NCI-H69 (cell line): ENCODE measurements around the gene COL23A1.
"Not testable (repeated sequence)": the region's sequence is repeated elsewhere in the genome, so short reads cannot be mapped to it uniquely, and the experiment has no call there.

Source experiments
- DNase-seq: peaks from one replicate; lab custom pipeline; 2025; lab: John Stamatoyannopoulos, UW

COL23A1 gene

GRCh38 chr5:178261666-178262600 is 328.3 kb downstream of the COL23A1 start:
- no peak for DNase-seq

DNA sequence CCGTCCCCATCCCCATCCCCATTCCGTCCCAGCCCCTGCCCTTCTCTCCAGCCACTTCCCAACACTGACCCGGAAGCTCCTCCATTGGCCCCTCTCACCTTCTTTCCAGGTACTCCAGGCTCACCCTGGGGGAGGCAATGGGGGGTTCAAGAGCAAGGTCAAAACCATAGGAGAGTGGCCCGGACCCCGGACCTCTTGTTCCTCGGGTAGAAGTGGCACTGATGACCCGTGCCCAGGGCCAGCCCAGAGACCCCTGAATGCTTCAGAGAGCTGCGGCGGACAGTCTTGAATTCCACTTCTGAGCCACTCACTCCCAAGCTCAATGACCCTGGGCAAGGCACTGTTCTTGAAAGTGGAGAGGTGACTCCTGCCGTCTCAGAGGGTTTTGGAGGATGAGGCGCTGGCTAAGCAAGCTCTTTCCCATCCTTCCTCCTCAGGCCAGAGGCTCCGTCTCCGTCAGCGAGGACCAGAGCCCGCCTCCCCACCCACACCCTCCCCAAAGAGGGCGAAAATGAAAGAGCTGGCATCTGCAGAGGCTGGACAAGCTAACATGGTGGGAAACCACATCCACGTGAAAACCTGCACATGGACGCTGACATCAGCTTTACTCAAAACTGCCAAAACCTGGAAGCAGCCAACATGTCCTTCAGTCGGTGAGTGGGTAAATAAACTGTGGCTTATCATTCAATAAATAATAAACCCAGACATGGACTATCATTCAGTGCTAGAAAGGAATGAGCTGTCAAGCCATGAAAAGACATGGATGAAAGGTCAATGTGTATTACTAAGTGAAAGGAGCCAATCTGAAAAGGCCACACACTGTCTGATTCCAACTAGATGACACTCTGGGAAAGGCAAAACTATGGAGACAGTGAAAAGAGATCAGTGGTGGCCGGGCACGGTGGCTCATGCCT is 330.3 kb downstream of the COL23A1 start:
- DNase-seq: no peak

DNA sequence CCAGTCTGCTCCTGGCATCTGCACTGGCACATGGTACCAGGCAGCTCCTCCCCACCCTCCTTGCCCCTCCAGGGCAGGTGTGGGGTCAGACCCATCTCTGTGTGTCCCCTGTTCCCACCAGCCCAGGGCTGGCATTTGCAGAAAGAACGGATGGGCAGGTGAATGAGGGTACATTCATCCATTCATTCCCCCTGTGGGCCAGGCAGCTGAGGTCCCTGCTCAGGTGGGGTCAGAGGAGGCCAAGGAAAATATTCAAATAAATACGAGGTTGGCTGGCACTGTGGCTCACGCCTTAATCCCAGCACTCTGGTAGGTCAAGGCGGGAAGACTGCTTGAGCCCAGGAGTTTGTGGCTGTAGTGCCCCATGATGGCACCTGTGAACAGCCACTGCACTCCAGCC is 332.5 kb downstream of the COL23A1 start:
- no peak for DNase-seq

- DNase-seq: no peak
Observed at GRCh38 chr5:178256746-178257145, 333.4 kb downstream of the COL23A1 start.

- not testable (repeated sequence) for DNase-seq
Observed at GRCh38 chr5:178253632-178254031, 336.6 kb downstream of the COL23A1 start.

- DNase-seq: no peak
Observed at GRCh38 chr5:178252258-178252657, 337.9 kb downstream of the COL23A1 start.

DNA sequence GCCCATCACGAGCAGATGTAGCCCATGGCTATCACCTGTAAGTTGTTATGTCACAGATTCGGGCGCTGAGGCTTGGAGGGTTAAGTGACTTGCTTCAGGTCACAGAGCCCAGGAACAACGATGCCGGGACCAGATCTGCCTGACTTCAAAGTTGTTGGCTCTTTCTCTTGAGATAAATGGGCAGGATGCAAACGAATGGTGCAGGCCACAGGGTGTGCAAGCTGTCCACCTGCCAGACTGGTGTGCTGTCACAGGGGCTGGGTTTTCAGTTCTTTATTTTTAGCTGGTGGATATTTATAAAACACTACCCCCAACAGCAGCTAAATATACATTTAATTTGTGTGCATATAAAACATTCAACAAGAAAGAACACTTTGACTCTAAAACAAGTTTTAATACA is 339.9 kb downstream of the COL23A1 start:
- no peak for DNase-seq

DNA sequence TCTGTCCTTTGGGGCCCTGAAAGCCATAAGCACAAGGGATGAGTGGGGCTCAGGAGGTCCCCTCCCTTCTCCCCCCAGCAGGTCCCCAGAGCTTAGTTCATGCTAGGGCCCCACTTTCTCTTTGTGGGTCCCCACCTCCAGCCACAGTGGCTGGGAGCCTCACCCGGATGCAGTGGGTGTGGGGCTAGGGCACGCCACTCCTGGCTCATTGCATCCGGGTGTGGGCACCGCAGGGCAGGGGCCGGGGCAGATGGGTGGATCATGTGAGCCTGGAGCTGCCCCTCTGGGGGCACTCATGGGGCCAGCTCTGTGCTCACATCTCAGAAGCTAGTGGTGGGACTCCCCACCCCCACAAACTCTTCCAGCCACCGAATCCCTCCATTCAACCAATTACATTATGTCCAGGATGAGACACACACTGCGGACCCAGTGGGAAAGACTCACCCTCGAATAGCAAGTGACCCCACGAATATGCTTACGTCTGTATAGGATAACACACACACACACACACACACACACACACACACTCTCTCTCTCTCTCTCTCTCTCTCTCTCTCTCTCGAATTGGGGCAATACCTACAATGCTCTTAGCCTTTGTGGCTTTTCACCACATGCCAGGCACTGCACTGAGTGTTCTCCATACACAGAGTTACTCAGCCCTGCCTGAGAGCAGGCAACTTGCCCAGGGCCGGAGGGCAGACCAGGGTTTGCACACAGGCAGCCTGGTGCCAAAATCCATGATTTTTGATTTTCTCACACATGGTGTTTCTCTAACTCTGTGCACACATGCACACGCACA is 340.8 kb downstream of the COL23A1 start:
- DNase-seq: no peak

- DNase-seq: no peak
Observed at GRCh38 chr5:178248750-178249149, 341.4 kb downstream of the COL23A1 start.

DNA sequence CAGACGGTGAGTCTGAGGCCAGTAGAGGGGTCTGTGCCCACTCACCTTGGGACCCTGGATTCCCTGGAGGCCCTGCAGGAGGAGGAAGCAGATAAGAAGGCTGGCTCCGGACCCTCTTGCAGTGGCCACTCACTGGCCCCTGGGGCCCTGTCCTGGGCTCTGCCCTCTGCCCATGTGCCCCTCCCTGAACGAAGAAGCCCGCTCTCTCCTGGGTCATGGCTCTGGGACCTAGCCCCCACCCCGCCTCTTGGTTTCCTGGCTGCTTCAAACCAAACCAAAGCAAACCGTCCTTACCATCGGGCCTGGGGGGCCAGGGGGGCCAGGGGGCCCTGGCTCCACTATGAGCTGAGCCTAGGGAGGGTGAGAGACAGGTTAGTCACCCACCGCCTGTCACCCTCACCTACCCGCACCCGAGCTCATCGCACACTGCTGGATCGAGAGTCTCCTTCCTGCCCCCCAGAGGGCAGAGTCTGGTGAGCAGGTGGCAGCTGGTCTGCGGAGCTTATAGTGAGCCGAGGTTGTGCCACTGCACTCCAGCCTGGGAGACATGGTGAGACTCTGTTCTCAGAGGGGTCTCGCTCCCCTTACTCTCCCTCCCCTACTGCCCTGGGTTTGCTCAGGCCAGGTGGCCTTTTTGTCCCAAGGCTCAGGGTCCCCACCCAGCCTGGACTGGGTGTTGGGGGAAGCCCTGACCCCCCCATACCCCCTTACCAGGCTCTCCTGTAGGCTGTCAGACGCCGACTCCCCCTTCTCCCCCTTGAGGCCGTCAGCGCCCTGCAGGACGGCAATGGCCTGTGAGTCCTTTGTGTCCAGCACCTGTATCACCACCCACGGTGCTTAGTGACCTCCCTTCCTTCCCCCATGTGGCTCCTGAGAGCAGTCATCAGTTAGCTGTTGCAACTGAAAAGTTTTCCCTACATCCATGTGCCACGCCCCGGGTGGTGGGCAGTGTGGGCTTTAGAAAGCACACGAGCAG is 342.4 kb downstream of the COL23A1 start:
- DNase-seq: peak; percentile 10

GRCh38 chr5:178246624-178247279 is 343.4 kb downstream of the COL23A1 start:
- no peak for DNase-seq

DNA sequence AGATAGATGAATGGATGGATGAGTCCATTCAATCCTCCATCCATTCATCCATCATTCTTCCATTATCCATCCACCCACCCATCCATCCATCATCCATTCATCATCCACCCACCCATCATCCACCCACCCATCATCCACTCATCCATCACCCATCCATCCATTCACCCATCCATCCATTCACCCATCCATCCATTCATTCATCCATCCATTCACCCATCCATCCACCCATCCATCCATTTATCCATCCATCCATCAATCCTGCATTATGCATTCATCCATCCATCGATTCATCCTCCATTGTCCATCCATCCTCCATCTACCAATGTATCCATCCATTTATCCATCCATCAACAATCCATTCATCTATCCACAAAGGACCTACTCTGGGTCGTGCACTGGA is 344.8 kb downstream of the COL23A1 start:
- no peak for DNase-seq

- no peak for DNase-seq
Observed at GRCh38 chr5:178244576-178244975, 345.6 kb downstream of the COL23A1 start.

GRCh38 chr5:178242416-178242815 is 347.8 kb downstream of the COL23A1 start:
- DNase-seq: no peak

- no peak for DNase-seq
Observed at GRCh38 chr5:178241688-178242231, 348.4 kb downstream of the COL23A1 start.

GRCh38 chr5:178241231-178241663 is 348.9 kb downstream of the COL23A1 start:
- no peak for DNase-seq

GRCh38 chr5:178240766-178241165 is 349.4 kb downstream of the COL23A1 start:
- no peak for DNase-seq

- no peak for DNase-seq
Observed at GRCh38 chr5:178240341-178240741, 349.9 kb downstream of the COL23A1 start.

GRCh38 chr5:178239626-178240301 is 350.4 kb downstream of the COL23A1 start:
- not testable (repeated sequence) for DNase-seq
